ENCODE data around the gene PEX26.
"Not testable (repeated sequence)": the region's sequence is repeated elsewhere in the genome, so short reads cannot be mapped to it uniquely, and the experiment has no call there.

The PEX26 gene

GRCh38 chr22:18130699-18131429, 53.1 kb downstream of the PEX26 start:
- TF ChIP-seq CTCF (IDR thresholded peaks at IDR 0.05; ENCODE audit: low read depth, low read length), result no peak
- no peak for DNase-seq (ENCODE audit: low read depth in 2 of 2)
- no peak overlapping the region for H3K4me3 ChIP-seq (replicated peaks in 1 of 2; ENCODE audit: low read depth in 2 of 2, low read length in 2 of 2)

- no peak overlapping the region for H3K4me3 ChIP-seq (replicated peaks in 1 of 2; ENCODE audit: low read depth in 2 of 2, low read length in 2 of 2)
- no peak for TF ChIP-seq CTCF (IDR thresholded peaks at IDR 0.05; ENCODE audit: low read depth, low read length)
- peak; percentile 28 to 76 for DNase-seq (ENCODE audit: low read depth in 2 of 2)
These were observed 55.7 kb downstream of the PEX26 start for GRCh38 chr22:18133452-18133851.

- no peak for TF ChIP-seq CTCF (IDR thresholded peaks at IDR 0.05; ENCODE audit: low read depth, low read length)
- no peak for DNase-seq (ENCODE audit: low read depth in 2 of 2)
These were observed 59.0 kb downstream of the PEX26 start for GRCh38 chr22:18136563-18137320.

GRCh38 chr22:18141004-18141403, 63.2 kb downstream of the PEX26 start:
- not testable (repeated sequence) for DNase-seq (ENCODE audit: low read depth in 2 of 2)

More at GRCh38 chr22:18136563-18137320, 59.0 kb downstream of the PEX26 start:
- H3K4me3 ChIP-seq (replicated peaks in 1 of 2; ENCODE audit: low read depth in 2 of 2, low read length in 2 of 2), result no peak overlapping the region

GRCh38 chr22:18144105-18144504, 66.3 kb downstream of the PEX26 start:
- no peak overlapping the region for H3K4me3 ChIP-seq (replicated peaks in 1 of 2; ENCODE audit: low read depth in 2 of 2, low read length in 2 of 2)
- no peak for TF ChIP-seq CTCF (IDR thresholded peaks at IDR 0.05; ENCODE audit: low read depth, low read length)
- no peak for DNase-seq (ENCODE audit: low read depth in 2 of 2)

More at GRCh38 chr22:18141004-18141403, 63.2 kb downstream of the PEX26 start:
- not testable (repeated sequence) for H3K4me3 ChIP-seq (replicated peaks in 1 of 2; ENCODE audit: low read depth in 2 of 2, low read length in 2 of 2)

- no peak for DNase-seq (ENCODE audit: low read depth in 2 of 2)
- no peak overlapping the region for H3K4me3 ChIP-seq (replicated peaks in 1 of 2; ENCODE audit: low read depth in 2 of 2, low read length in 2 of 2)
- TF ChIP-seq CTCF (IDR thresholded peaks at IDR 0.05; ENCODE audit: low read depth, low read length), result no peak
These were observed 68.0 kb downstream of the PEX26 start for GRCh38 chr22:18145676-18146388.

GRCh38 chr22:18146389-18146753, 68.6 kb downstream of the PEX26 start:
- no peak for DNase-seq (ENCODE audit: low read depth in 2 of 2)
- no peak overlapping the region for H3K4me3 ChIP-seq (replicated peaks in 1 of 2; ENCODE audit: low read depth in 2 of 2, low read length in 2 of 2)
- TF ChIP-seq CTCF (IDR thresholded peaks at IDR 0.05; ENCODE audit: low read depth, low read length), result no peak

Data from cardiac fibroblast (primary cell).